Fibroblast of mammary gland (primary cell): ENCODE measurements around the gene RASL11B.

Source experiments
- DNase-seq: peaks from one replicate; pipeline ENCODE4 v3.0.0-alpha.2; 2010; ENCODE audit warnings: low read depth
- H3K4me3 ChIP-seq: 2 replicates; pipeline ENCODE4 v1.5.1; 2011; ENCODE audit warnings: low read depth, mild to moderate bottlenecking, low read length, moderate library complexity; ENCODE audit not compliant: control insufficient read depth
- TF ChIP-seq, protein P1 (sequence below): conservative IDR thresholded peaks from 2 replicates; pipeline ENCODE4 v1.5.1; 2011; ENCODE audit warnings: low read depth, low read length, inconsistent platforms; ENCODE audit not compliant: control insufficient read depth, insufficient read depth

Gene RASL11B

DNA sequence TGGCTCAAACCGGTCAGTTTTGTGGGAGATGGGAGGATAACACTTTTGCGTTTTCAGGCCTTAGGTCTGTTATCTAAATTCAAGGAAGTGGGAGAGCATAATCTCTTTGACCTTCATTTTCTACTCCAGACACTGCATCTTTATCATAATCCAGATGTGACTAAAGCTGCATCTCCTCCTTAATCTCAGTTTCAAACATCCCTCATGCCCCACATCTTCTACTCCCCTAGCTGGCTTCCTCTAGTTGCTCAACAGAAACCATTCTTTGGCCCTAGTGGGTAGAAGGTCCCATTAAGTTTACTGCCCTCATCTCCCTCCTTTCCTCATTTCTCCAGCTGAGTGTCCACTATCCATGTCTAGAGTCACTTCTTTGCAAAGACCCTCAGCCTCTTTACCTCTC is 18.8 kb upstream of the RASL11B start:
- H3K4me3 ChIP-seq, result no peak overlapping the region
- DNase-seq, result no peak
- TF ChIP-seq, protein P1, sequence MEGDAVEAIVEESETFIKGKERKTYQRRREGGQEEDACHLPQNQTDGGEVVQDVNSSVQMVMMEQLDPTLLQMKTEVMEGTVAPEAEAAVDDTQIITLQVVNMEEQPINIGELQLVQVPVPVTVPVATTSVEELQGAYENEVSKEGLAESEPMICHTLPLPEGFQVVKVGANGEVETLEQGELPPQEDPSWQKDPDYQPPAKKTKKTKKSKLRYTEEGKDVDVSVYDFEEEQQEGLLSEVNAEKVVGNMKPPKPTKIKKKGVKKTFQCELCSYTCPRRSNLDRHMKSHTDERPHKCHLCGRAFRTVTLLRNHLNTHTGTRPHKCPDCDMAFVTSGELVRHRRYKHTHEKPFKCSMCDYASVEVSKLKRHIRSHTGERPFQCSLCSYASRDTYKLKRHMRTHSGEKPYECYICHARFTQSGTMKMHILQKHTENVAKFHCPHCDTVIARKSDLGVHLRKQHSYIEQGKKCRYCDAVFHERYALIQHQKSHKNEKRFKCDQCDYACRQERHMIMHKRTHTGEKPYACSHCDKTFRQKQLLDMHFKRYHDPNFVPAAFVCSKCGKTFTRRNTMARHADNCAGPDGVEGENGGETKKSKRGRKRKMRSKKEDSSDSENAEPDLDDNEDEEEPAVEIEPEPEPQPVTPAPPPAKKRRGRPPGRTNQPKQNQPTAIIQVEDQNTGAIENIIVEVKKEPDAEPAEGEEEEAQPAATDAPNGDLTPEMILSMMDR, result no peak

DNA sequence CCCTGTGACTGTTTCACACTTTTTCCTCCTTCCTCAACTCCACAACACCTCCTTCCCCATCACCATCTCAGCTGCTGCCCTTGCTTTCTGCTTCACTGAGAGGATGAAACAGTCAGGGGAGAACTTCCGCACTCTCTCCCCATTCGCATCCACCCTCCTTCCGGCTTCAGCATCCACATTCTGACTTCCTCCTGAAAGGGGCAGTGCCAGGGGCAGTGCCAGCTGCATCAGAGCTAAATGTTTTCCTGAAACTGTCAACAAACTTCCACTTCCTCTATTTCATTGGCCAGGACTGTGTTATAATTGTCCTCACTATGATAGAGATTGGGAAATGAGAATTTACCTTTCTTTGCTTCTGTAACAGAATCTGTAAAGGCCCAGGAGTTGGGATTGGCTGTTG is 18.2 kb upstream of the RASL11B start:
- no peak for DNase-seq

DNA sequence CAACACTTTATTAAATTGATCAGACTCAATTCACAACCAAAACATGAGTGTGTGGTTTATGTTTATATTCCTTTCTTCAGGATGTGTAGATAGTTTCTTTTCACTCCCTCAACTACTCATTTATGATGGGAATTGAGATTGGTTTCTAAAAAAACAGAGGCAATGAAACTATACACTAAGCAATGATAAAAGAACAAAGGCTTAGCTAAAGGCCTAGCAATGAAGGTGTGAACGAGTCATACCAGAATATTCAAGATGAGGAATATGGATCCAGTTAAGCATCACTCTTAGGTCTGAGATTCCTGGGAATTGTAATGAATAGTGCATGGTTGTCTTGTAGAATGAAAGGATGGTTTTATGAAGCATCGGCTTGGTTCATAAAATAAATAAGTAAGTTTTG is 17.5 kb upstream of the RASL11B start:
- DNase-seq, result no peak
- TF ChIP-seq, protein P1, result no peak

More for the DNA sequence above, 18.2 kb upstream of the RASL11B start:
- no peak overlapping the region for H3K4me3 ChIP-seq
- TF ChIP-seq, protein P1, result no peak

DNA sequence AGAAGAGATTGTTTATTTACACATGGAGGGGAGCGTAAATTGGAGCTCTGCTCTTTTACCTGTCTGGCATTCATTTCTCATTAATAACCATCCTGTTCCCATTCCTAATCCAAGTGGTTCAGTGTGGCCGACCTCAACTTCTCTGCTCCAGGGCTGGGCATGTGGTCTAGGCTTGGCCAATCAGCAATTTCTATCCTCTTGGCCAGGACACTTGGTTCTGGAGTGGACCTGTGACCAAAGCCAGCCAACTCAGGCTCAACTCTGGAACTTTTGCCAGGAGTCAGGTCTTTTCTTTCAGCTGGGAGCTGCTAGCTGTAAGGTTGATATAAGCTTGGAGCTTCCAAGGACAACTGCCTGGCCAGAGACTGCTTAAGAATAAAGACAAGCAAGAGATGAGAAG is 15.6 kb upstream of the RASL11B start:
- no peak for DNase-seq
- TF ChIP-seq, protein P1, result no peak
- H3K4me3 ChIP-seq, result no peak overlapping the region

More for the DNA sequence above, 17.5 kb upstream of the RASL11B start:
- H3K4me3 ChIP-seq, result no peak overlapping the region

DNA sequence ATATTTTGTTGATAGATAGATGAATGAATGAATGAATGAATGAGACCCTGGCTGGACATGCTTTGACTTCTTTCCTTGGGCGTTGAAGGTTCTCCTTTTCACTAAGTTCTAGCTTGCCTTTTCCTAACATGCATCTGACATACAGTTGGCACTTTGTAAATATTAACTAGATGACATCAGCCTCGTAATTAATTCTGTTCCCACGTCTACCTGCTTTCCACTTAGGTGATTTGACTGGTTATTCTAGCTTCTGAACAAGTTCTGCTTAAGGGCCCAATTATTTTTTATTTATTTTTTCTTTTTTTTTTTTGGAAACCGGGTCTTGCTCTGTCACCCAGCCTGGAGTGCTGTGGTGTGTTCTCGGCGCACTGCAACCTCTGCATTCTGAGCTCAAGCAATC is 13.9 kb upstream of the RASL11B start:
- no peak overlapping the region for H3K4me3 ChIP-seq
- TF ChIP-seq, protein P1, result no peak
- DNase-seq, result no peak

DNA sequence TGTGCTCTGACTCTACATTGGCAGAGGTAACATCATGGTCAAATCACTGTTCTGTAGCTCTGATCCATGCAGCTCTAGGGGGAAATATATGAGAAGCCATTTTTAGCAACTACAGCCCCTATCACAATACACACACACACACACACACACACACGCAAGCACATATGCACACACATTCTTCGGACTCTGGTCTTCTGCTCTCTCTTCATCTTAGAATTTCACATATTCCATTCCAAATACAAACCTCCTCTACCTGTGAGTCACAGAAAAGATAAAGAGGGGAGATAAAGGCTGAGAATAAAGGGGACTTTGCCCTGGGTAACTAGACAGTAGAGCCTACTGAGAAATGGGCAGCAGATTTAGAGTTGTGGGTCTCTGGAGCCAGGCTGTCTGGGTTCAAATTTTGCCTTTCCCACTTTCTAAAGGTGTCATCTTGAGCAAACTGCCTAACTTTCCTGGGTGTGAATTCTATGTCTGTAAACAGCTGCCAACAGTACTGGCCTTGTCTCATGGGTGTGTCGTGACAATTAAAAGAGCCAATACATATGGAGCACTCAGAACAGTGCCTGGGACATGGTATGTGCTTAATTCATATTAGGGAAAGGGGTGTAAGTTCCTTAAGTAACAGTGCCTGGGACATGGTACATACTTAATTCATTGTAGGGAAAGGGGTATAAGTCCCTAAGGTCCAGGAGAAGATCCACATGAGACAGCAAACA is 11.6 kb upstream of the RASL11B start:
- DNase-seq, result no peak
- no peak overlapping the region for H3K4me3 ChIP-seq
- TF ChIP-seq, protein P1, result no peak
